Measurements from ENCODE around the gene CYP19A1. TPM values are rescaled to one million over a fixed set of nuclear protein-coding genes. Genes with fewer than 3 reads are reported as not detected.

Gene CYP19A1
- total and polyA plus RNA-seq, 9 of the 15 experiments (the other 6 are each of a cell fraction or from before 2014, with no cell fraction given), result 0.16 to 0.63 (median 0.47) TPM; not detected in 3

DNA sequence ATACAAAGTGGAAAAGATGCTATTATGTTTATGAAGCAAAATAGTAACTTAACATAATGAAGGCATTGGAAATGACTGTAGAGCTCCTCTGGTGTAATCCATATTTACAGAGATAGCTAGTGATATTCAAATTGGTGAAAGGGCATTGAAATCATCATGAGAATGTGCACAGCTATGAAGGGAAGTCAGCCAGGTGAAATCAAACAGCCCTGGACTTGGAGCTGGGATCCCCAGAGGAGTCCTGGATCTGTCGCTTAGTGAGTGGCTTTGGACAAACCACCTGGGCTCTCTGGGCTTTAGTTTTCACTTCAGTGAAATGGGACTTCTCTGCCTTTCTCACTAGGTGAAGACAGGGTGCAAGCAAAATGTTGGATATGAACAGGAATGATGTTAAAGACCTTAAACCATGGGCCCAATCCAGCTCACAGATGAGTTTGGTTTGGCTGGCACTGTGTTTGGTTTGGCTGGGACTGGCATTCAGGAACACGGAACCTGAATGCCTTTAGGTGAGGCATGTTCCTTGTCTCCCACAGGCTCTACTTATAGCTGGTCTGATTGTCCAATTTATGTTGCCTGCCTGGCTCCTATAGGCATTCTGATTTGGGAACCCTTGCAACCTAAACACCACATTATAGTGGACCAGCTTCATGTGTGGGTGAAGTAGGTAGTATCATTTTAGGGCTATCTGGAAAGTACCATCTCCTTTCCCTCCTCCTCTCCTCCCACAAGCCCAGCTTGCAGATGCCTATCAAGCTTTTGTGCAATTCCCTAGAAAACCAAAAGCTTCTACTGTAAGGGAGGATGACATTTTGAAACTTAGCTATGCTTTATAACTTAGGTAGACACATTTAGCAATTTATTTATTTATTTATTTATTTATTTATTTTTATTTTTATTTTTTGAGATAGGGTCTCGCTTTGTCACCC is 133.1 kb downstream of the CYP19A1 start (continued):
- TF ChIP-seq, protein P1, sequence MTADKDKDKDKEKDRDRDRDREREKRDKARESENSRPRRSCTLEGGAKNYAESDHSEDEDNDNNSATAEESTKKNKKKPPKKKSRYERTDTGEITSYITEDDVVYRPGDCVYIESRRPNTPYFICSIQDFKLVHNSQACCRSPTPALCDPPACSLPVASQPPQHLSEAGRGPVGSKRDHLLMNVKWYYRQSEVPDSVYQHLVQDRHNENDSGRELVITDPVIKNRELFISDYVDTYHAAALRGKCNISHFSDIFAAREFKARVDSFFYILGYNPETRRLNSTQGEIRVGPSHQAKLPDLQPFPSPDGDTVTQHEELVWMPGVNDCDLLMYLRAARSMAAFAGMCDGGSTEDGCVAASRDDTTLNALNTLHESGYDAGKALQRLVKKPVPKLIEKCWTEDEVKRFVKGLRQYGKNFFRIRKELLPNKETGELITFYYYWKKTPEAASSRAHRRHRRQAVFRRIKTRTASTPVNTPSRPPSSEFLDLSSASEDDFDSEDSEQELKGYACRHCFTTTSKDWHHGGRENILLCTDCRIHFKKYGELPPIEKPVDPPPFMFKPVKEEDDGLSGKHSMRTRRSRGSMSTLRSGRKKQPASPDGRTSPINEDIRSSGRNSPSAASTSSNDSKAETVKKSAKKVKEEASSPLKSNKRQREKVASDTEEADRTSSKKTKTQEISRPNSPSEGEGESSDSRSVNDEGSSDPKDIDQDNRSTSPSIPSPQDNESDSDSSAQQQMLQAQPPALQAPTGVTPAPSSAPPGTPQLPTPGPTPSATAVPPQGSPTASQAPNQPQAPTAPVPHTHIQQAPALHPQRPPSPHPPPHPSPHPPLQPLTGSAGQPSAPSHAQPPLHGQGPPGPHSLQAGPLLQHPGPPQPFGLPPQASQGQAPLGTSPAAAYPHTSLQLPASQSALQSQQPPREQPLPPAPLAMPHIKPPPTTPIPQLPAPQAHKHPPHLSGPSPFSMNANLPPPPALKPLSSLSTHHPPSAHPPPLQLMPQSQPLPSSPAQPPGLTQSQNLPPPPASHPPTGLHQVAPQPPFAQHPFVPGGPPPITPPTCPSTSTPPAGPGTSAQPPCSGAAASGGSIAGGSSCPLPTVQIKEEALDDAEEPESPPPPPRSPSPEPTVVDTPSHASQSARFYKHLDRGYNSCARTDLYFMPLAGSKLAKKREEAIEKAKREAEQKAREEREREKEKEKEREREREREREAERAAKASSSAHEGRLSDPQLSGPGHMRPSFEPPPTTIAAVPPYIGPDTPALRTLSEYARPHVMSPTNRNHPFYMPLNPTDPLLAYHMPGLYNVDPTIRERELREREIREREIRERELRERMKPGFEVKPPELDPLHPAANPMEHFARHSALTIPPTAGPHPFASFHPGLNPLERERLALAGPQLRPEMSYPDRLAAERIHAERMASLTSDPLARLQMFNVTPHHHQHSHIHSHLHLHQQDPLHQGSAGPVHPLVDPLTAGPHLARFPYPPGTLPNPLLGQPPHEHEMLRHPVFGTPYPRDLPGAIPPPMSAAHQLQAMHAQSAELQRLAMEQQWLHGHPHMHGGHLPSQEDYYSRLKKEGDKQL (CRISPR knock-in tag; IDR thresholded peaks at IDR 0.05; ENCODE audit: borderline replicate concordance), result no peak
- no peak for TF ChIP-seq CXXC5 (CRISPR knock-in tag; IDR thresholded peaks at IDR 0.05)
- no peak for TF ChIP-seq ETS2 (tag; IDR thresholded peaks at IDR 0.05; ENCODE audit: borderline replicate concordance, poor library complexity, severe bottlenecking)
- no peak for TF ChIP-seq NFATC3 (IDR thresholded peaks at IDR 0.05)
- no peak for TF ChIP-seq NR3C1 (CRISPR knock-in tag; IDR thresholded peaks at IDR 0.05)
- TF ChIP-seq, protein P2, sequence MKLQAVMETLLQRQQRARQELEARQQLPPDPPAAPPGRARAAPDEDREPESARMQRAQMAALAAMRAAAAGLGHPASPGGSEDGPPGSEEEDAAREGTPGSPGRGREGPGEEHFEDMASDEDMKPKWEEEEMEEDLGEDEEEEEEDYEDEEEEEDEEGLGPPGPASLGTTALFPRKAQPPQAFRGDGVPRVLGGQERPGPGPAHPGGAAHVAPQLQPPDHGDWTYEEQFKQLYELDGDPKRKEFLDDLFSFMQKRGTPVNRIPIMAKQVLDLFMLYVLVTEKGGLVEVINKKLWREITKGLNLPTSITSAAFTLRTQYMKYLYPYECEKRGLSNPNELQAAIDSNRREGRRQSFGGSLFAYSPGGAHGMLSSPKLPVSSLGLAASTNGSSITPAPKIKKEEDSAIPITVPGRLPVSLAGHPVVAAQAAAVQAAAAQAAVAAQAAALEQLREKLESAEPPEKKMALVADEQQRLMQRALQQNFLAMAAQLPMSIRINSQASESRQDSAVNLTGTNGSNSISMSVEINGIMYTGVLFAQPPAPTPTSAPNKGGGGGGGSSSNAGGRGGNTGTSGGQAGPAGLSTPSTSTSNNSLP (IDR thresholded peaks at IDR 0.05; ENCODE audit: borderline replicate concordance, low read depth, low read length), result no peak
- TF ChIP-seq STAT5B (CRISPR knock-in tag; IDR thresholded peaks at IDR 0.05), result no peak
- no peak for TF ChIP-seq CREBBP (IDR thresholded peaks at IDR 0.05; ENCODE audit: low read depth, low read length)
- no peak for TF ChIP-seq MIER1 (IDR thresholded peaks at IDR 0.05; ENCODE audit: low read depth)
- TF ChIP-seq NR2C1 (IDR thresholded peaks at IDR 0.05), result no peak
- no peak for TF ChIP-seq NR2C1 (tag; IDR thresholded peaks at IDR 0.05)

Data from K562 (cell line).